MCF 10A (cell line): ENCODE measurements around the gene GID8. TPM values are rescaled to one million over a fixed set of nuclear protein-coding genes. Genes with fewer than 3 reads are reported as not detected.

Experiments used
- BruUV-seq: library from RNA; stranded (reverse); fragments of 400-500 nt; replicated peaks from 2 replicates; lab custom pipeline; 2021; lab: Mats Ljungman, UMichigan
- CTCF ChIA-PET: fragments of 300-600 bp; sonication (Branson Sonifier 250); formaldehyde crosslinking; extraction: SDS; loops from one replicate; lab custom pipeline; 2021; ENCODE audit warnings: antibody characterized with exemption, inconsistent platforms; lab: Yijun Ruan, JAX
- POLR2A ChIA-PET: fragments of 300-600, 350-650 bp; sonication (Branson Sonifier 250); formaldehyde crosslinking; extraction: SDS; loops from one replicate; lab custom pipeline; 2020; ENCODE audit warnings: antibody characterized with exemption, inconsistent platforms; lab: Yijun Ruan, JAX
- DNase-seq: peaks from one replicate; pipeline ENCODE4 v3.0.0-alpha.2; 2018; ENCODE audit not compliant: unreplicated experiment
- H3K27ac Mint-ChIP-seq: one replicate; pipeline ENCODE4 v1.8.0; 2022; ENCODE audit warnings: mild to moderate bottlenecking, low read depth, mixed read lengths; ENCODE audit not compliant: unreplicated experiment
- H3K27me3 Mint-ChIP-seq: one replicate; pipeline ENCODE4 v1.8.0; 2022; ENCODE audit warnings: mixed read lengths; ENCODE audit not compliant: insufficient read depth, unreplicated experiment
- H3K36me3 Mint-ChIP-seq: one replicate; pipeline ENCODE4 v1.8.0; 2022; ENCODE audit warnings: mild to moderate bottlenecking, moderate library complexity, mixed read lengths; ENCODE audit not compliant: insufficient read depth, unreplicated experiment
- H3K4me1 Mint-ChIP-seq: one replicate; pipeline ENCODE4 v1.8.0; 2022; ENCODE audit warnings: mixed read lengths; ENCODE audit not compliant: insufficient read depth, unreplicated experiment
- H3K4me3 Mint-ChIP-seq: one replicate; pipeline ENCODE4 v1.8.0; 2022; ENCODE audit warnings: mild to moderate bottlenecking, moderate library complexity, mixed read lengths; ENCODE audit not compliant: unreplicated experiment
- H3K9me3 Mint-ChIP-seq: one replicate; pipeline ENCODE4 v1.8.0; 2022; ENCODE audit warnings: mixed read lengths; ENCODE audit not compliant: unreplicated experiment
- CTCF ChIP-seq: fragments of 200-600 bp; IDR thresholded peaks from one replicate; pipeline ENCODE4 v1.8.0; 2022; ENCODE audit warnings: antibody characterized with exemption, mild to moderate bottlenecking; ENCODE audit not compliant: unreplicated experiment
- intact Hi-C: fragments of 100-400 bp; cut with micrococcal nuclease; formaldehyde crosslinking; loops from 2 replicates; pipeline ENCODE4 v1.14.1; 2022
- total RNA-seq: library from RNA; stranded (reverse); gene quantifications from 2 replicates; pipeline ENCODE4 v1.2.3, GENCODE V29; 2022

GID8 gene
- total RNA-seq, 1 experiment from 2014 or later: 31.6 TPM

GRCh38 chr20:62910217-62910766, 27.7 kb upstream of the GID8 start:
- DNase-seq: no peak
- Mint-ChIP-seq H3K9me3 (no peaks in the 10 kb centered on the region), H3K36me3 (peaks cover 89% of the 10 kb centered on the region), H3K27me3 (no peaks in the 10 kb centered on the region), H3K4me1 (peaks cover 6% of the 10 kb centered on the region), H3K4me3 (no peak overlapping the region), H3K27ac (peak overlapping the region; percentile 44)
- TF ChIP-seq CTCF: no peak
- BruUV-seq: no TSS peak
- intact Hi-C loops: no loop called here
- ChIA-PET POLR2A (no interaction called here), CTCF (interaction anchor here (0.6 to 5.3 kb wide), 3 partner anchors 9 to 102 kb away, joined by 3 to 54 read pairs (median 5); no protein-coding TSS in a partner anchor)

GRCh38 chr20:62910777-62911497, 27.0 kb upstream of the GID8 start:
- CTCF ChIA-PET: interaction anchor here (0.6 to 5.3 kb wide), 3 partner anchors 10 to 102 kb away, joined by 3 to 54 read pairs (median 14); no protein-coding TSS in a partner anchor
- Mint-ChIP-seq H3K27ac (no peak overlapping the region), H3K9me3 (no peaks in the 10 kb centered on the region), H3K27me3 (no peaks in the 10 kb centered on the region), H3K4me1 (peaks cover 6% of the 10 kb centered on the region), H3K36me3 (peaks cover 82% of the 10 kb centered on the region), H3K4me3 (no peak overlapping the region)
- TF ChIP-seq CTCF: no peak
- no TSS peak for BruUV-seq
- intact Hi-C loops: no loop called here
- POLR2A ChIA-PET: interaction anchor here (0.7 to 4.5 kb wide), 5 partner anchors 10 to 60 kb away, joined by 3 to 29 read pairs (median 4); no protein-coding TSS in a partner anchor
- DNase-seq: no peak

- POLR2A ChIA-PET: interaction anchor here (0.7 to 4.5 kb wide), 7 partner anchors 9 to 60 kb away, joined by 3 to 29 read pairs (median 5); no protein-coding TSS in a partner anchor
- BruUV-seq: no TSS peak
- peaks cover 9% of the 10 kb centered on the region for H3K4me1 Mint-ChIP-seq
- TF ChIP-seq CTCF: no peak
- H3K36me3 Mint-ChIP-seq: peaks cover 79% of the 10 kb centered on the region
- no peaks in the 10 kb centered on the region for H3K9me3 Mint-ChIP-seq
- intact Hi-C loops: no loop called here
- CTCF ChIA-PET: interaction anchor here (0.9 to 5.3 kb wide), 4 partner anchors 9 to 19 kb away, joined by 3 to 54 read pairs (median 9); no protein-coding TSS in a partner anchor
- no peak overlapping the region for H3K27ac Mint-ChIP-seq
- no peak for DNase-seq
- H3K27me3 Mint-ChIP-seq: no peaks in the 10 kb centered on the region
- no peak overlapping the region for H3K4me3 Mint-ChIP-seq
These were observed 26.2 kb upstream of the GID8 start for GRCh38 chr20:62911701-62912280.
